GM19455 (cell line): ENCODE measurements around the gene PDLIM4.

ENCODE experiments used
- ATAC-seq: cut with Tn5 transposase; IDR thresholded peaks from one replicate; pipeline ENCODE4 v1.9.1; 2021; ENCODE audit not compliant: unreplicated experiment

PDLIM4 gene

GRCh38 chr5:132226516-132227234 lies 30.8 kb upstream of the PDLIM4 start:
- ATAC-seq = no peak

GRCh38 chr5:132227235-132227484 lies 30.3 kb upstream of the PDLIM4 start:
- ATAC-seq = no peak

GRCh38 chr5:132227485-132228240 lies 29.8 kb upstream of the PDLIM4 start, which contains the start of gene P4HA2:
Gene P4HA2, minus strand, starts transcription at chr5:132227853. Its CDS starts 9,227 bp downstream, at chr5:132218626.
- peak; percentile 97 for ATAC-seq

GRCh38 chr5:132228241-132229035 lies 29.1 kb upstream of the PDLIM4 start:
- no peak for ATAC-seq

- no peak for ATAC-seq
Measured at GRCh38 chr5:132229236-132229635, 28.3 kb upstream of the PDLIM4 start.

- ATAC-seq = no peak
Measured at GRCh38 chr5:132230871-132231270, 26.6 kb upstream of the PDLIM4 start.

GRCh38 chr5:132232465-132232864 lies 25.0 kb upstream of the PDLIM4 start:
- ATAC-seq = no peak

GRCh38 chr5:132233081-132233480 lies 24.4 kb upstream of the PDLIM4 start:
- no peak for ATAC-seq

GRCh38 chr5:132233811-132234683 lies 23.4 kb upstream of the PDLIM4 start:
- no peak for ATAC-seq

- ATAC-seq = no peak
Measured at GRCh38 chr5:132234684-132235062, 22.8 kb upstream of the PDLIM4 start.

GRCh38 chr5:132235340-132235739 lies 22.2 kb upstream of the PDLIM4 start:
- ATAC-seq = no peak

GRCh38 chr5:132237141-132237540 lies 20.4 kb upstream of the PDLIM4 start:
- ATAC-seq = no peak

GRCh38 chr5:132237670-132238069 lies 19.8 kb upstream of the PDLIM4 start:
- ATAC-seq = no peak

- peak; percentile 84 for ATAC-seq
Measured at GRCh38 chr5:132238169-132238744, 19.2 kb upstream of the PDLIM4 start.

- no peak for ATAC-seq
Measured at GRCh38 chr5:132238901-132239500, 18.5 kb upstream of the PDLIM4 start.

- no peak for ATAC-seq
Measured at GRCh38 chr5:132239776-132240175, 17.7 kb upstream of the PDLIM4 start.

- no peak for ATAC-seq
Measured at GRCh38 chr5:132243366-132243977, 14.0 kb upstream of the PDLIM4 start.

GRCh38 chr5:132245593-132245992 lies 11.9 kb upstream of the PDLIM4 start:
- no peak for ATAC-seq

GRCh38 chr5:132246806-132247205 lies 10.7 kb upstream of the PDLIM4 start:
- ATAC-seq = no peak

- ATAC-seq = no peak
Measured at GRCh38 chr5:132250547-132250946, 6.9 kb upstream of the PDLIM4 start.
